Sigmoid colon (tissue), 3 donors: ENCODE measurements around the gene DLK2.

Experiments used
- POLR2A ChIP-seq, 2 donors: fragments of 450-650 bp; IDR thresholded peaks; one replicate each; pipeline ENCODE4 v1.6.1; 2016; ENCODE audit warnings: antibody characterized with exemption in 2 of 2, mild to moderate bottlenecking in 2 of 2, moderate library complexity in 2 of 2
- TF ChIP-seq, protein P1 (sequence below), 4 experiments: fragments of 450-650 bp in 3 of 4; fragments of 200-600 bp in 1 of 4; IDR thresholded peaks; one replicate each; pipeline ENCODE4 v1.5.1; 2016 to 2019; ENCODE audit warnings: antibody characterized with exemption in 4 of 4, mild to moderate bottlenecking in 3 of 4, moderate library complexity in 2 of 4

DNA sequence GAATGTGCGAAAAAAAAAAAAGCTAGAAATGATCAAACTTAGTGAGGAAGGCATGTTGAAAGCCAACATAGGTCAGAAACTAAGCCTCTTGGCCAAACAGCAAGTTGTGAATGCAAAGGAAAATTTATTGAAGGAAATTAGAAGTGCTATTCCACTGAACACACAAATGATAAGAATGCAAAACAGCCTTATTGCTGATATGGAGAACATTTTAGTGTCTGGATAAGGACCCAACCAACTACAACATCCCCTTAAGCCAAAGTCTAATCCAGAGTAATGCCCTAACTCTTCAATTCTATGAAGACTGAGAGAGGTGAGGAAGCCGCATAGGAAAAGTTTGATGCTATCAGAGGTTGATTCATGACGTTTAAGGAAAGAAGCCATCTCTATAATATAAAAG, 33.5 kb downstream of the DLK2 start:
- TF ChIP-seq, protein P1, sequence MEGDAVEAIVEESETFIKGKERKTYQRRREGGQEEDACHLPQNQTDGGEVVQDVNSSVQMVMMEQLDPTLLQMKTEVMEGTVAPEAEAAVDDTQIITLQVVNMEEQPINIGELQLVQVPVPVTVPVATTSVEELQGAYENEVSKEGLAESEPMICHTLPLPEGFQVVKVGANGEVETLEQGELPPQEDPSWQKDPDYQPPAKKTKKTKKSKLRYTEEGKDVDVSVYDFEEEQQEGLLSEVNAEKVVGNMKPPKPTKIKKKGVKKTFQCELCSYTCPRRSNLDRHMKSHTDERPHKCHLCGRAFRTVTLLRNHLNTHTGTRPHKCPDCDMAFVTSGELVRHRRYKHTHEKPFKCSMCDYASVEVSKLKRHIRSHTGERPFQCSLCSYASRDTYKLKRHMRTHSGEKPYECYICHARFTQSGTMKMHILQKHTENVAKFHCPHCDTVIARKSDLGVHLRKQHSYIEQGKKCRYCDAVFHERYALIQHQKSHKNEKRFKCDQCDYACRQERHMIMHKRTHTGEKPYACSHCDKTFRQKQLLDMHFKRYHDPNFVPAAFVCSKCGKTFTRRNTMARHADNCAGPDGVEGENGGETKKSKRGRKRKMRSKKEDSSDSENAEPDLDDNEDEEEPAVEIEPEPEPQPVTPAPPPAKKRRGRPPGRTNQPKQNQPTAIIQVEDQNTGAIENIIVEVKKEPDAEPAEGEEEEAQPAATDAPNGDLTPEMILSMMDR (IDR thresholded peaks at IDR 0.05): no peak
- TF ChIP-seq POLR2A (IDR thresholded peaks at IDR 0.05): no peak
